HepG2 (cell line): ENCODE measurements around the gene RPS19BP1. TPM values are rescaled to one million over a fixed set of nuclear protein-coding genes. Genes with fewer than 3 reads are reported as not detected.

Source experiments
- BRCA1 ChIP-seq: sonication (generic); formaldehyde crosslinking; IDR thresholded peaks from 2 replicates; pipeline ENCODE4 v1.4.0; 2020; ENCODE audit warnings: missing genetic modification reagents
- HDAC1 ChIP-seq: sonication (generic); formaldehyde crosslinking; IDR thresholded peaks from 2 replicates; pipeline ENCODE4 v1.5.1; 2020; ENCODE audit warnings: mild to moderate bottlenecking, missing genetic modification reagents
- HINFP ChIP-seq: sonication (generic); formaldehyde crosslinking; IDR thresholded peaks from 2 replicates; pipeline ENCODE4 v1.4.0; 2020; ENCODE audit warnings: low read depth, mild to moderate bottlenecking, missing genetic modification reagents
- IKZF5 ChIP-seq: IDR thresholded peaks from 2 replicates; pipeline ENCODE4 v1.6.1; 2018; ENCODE audit warnings: missing genetic modification reagents, mild to moderate bottlenecking, missing compliant biosample characterization
- LBX2 ChIP-seq: sonication (generic); formaldehyde crosslinking; IDR thresholded peaks from 2 replicates; pipeline ENCODE4 v1.5.0; 2020; ENCODE audit warnings: missing genetic modification reagents, mild to moderate bottlenecking, borderline replicate concordance
- MATR3 ChIP-seq: sonication (generic); formaldehyde crosslinking; IDR thresholded peaks from 2 replicates; pipeline ENCODE4 v1.4.0; 2020; ENCODE audit warnings: missing genetic modification reagents
- NRL ChIP-seq: sonication (generic); formaldehyde crosslinking; IDR thresholded peaks from 2 replicates; pipeline ENCODE4 v1.5.0; 2020; ENCODE audit warnings: missing genetic modification reagents, mild to moderate bottlenecking, moderate library complexity, borderline replicate concordance
- PBX2 ChIP-seq: IDR thresholded peaks from 2 replicates; pipeline ENCODE4 v1.6.1; 2016; ENCODE audit warnings: control low read depth
- RFXANK ChIP-seq: IDR thresholded peaks from 2 replicates; pipeline ENCODE4 v1.6.1; 2016
- THAP9 ChIP-seq: sonication (generic); formaldehyde crosslinking; IDR thresholded peaks from 2 replicates; pipeline ENCODE4; 2020; ENCODE audit warnings: missing genetic modification reagents, mild to moderate bottlenecking, borderline replicate concordance
- ZBTB21 ChIP-seq: sonication (generic); formaldehyde crosslinking; IDR thresholded peaks from 2 replicates; pipeline ENCODE4 v1.4.0; 2020; ENCODE audit warnings: missing genetic modification reagents
- ZBTB3 ChIP-seq: sonication (generic); formaldehyde crosslinking; IDR thresholded peaks from 2 replicates; pipeline ENCODE4 v1.4.0; 2020; ENCODE audit warnings: low read depth, mild to moderate bottlenecking, moderate library complexity, missing genetic modification reagents, borderline replicate concordance
- ZFP91 ChIP-seq: sonication (generic); formaldehyde crosslinking; IDR thresholded peaks from 2 replicates; pipeline ENCODE4 v1.9.0; 2022; ENCODE audit warnings: missing genetic modification reagents, mild to moderate bottlenecking, borderline replicate concordance
- ZNF317 ChIP-seq: sonication (generic); formaldehyde crosslinking; IDR thresholded peaks from 2 replicates; pipeline ENCODE4 v1.5.0; 2020; ENCODE audit warnings: mild to moderate bottlenecking, missing genetic modification reagents
- ZNF503 ChIP-seq: sonication (generic); formaldehyde crosslinking; IDR thresholded peaks from 2 replicates; pipeline ENCODE4 v1.4.0; 2020; ENCODE audit warnings: missing genetic modification reagents
- ZNF510 ChIP-seq: sonication (generic); formaldehyde crosslinking; IDR thresholded peaks from 2 replicates; pipeline ENCODE4 v1.4.0; 2020; ENCODE audit warnings: low read depth, mild to moderate bottlenecking, missing genetic modification reagents
- ZNF543 ChIP-seq: sonication (generic); formaldehyde crosslinking; IDR thresholded peaks from 2 replicates; pipeline ENCODE4 v1.4.0; 2020; ENCODE audit warnings: mild to moderate bottlenecking, missing genetic modification reagents
- polyA plus RNA-seq, 8 experiments: library from polyadenylated mRNA; depleted of rRNA in 3 of 8; stranded (reverse) in 7 of 8; unstranded in 1 of 8; fragments of >200 nt; fragmentation: Illumina TruSeq in 4 of 8; extraction: Trizol in 4 of 8; gene quantifications; 2 replicates each; pipeline versions ENCODE4 v1.2.1 to v1.2.3, GENCODE V29; 2011 to 2016; ENCODE audit warnings: low read depth in 4 of 8, missing spikeins in 1 of 8, mixed read lengths in 1 of 8; ENCODE audit not compliant: insufficient read depth in 1 of 8
- total RNA-seq, 5 experiments: library from RNA; depleted of rRNA; stranded (reverse); fragments of >200 nt; fragmentation: Illumina TruSeq; extraction: Trizol; gene quantifications; 2 replicates each; pipeline ENCODE4 v1.2.3, GENCODE V29; 2016; ENCODE audit warnings: low read depth in 1 of 5

RPS19BP1 gene
- total and polyA plus RNA-seq, 2 of the 13 experiments (the other 11 are each of a cell fraction or from before 2014, with no cell fraction given): 44.3 to 81.3 TPM

- TF ChIP-seq THAP9 (CRISPR knock-in tag): peak; percentile 51; the same call in 1 of the 2 replicates
- TF ChIP-seq ZFP91 (CRISPR knock-in tag): peak; percentile 83
- TF ChIP-seq PBX2 (CRISPR knock-in tag): no peak
- TF ChIP-seq RFXANK (CRISPR knock-in tag): 0 out of 2 replicates have a peak, but pooled peaks have one; percentile 66
- 0 out of 2 replicates have a peak, but pooled peaks have one; percentile 30 for TF ChIP-seq ZNF510 (CRISPR knock-in tag)
- TF ChIP-seq ZBTB3 (CRISPR knock-in tag): no peak
- TF ChIP-seq LBX2: no peak
- peak; percentile 78; the same call in 1 of the 2 replicates for TF ChIP-seq HINFP (CRISPR knock-in tag)
- 0 out of 2 replicates have a peak, but pooled peaks have one; percentile 54 for TF ChIP-seq ZNF543
- TF ChIP-seq ZBTB21 (CRISPR knock-in tag): no peak
- TF ChIP-seq HDAC1: peak; percentile 80; the same call in 1 of the 2 replicates
- peak; percentile 75 for TF ChIP-seq ZNF503 (CRISPR knock-in tag)
- peak; percentile 70; the same call in 1 of the 2 replicates for TF ChIP-seq IKZF5 (CRISPR knock-in tag)
- TF ChIP-seq BRCA1 (CRISPR knock-in tag): 0 out of 2 replicates have a peak, but pooled peaks have one; percentile 57
- TF ChIP-seq MATR3: no peak
- TF ChIP-seq ZNF317 (CRISPR knock-in tag): peak; percentile 63; the same call in 1 of the 2 replicates
- peak; percentile 43; the same call in 1 of the 2 replicates for TF ChIP-seq NRL (CRISPR knock-in tag)
Observed at GRCh38 chr22:39528681-39529486, 3.7 kb downstream of the RPS19BP1 start (continued).
